Ascending aorta (tissue), 2 donors: Measurements from ENCODE around the gene BUB1. TPM values are rescaled to one million over a fixed set of nuclear protein-coding genes. Genes with fewer than 3 reads are reported as not detected.

Experiments used
- DNase-seq, 2 donors: peaks; one replicate each; pipeline ENCODE4 v3.0.0-alpha.2; 2019; ENCODE audit warnings: low spot score in 2 of 2
- H3K27ac ChIP-seq, 2 donors: fragments of 200-600 bp; sonication (generic); one replicate each; pipeline ENCODE4 v1.5.1; 2016 to 2017; ENCODE audit warnings: mild to moderate bottlenecking in 1 of 2
- H3K27me3 ChIP-seq: fragments of 200-600 bp; sonication (generic); one replicate; pipeline ENCODE4 v1.5.1; 2017
- H3K36me3 ChIP-seq, 2 donors: fragments of 200-600 bp; sonication (generic); one replicate each; pipeline ENCODE4 v1.5.1; 2016
- H3K4me1 ChIP-seq, 2 donors: fragments of 200-600 bp; sonication (generic); one replicate each; pipeline ENCODE4 v1.5.1; 2016 to 2017; ENCODE audit warnings: mild to moderate bottlenecking in 1 of 2
- H3K4me3 ChIP-seq, 2 donors: fragments of 200-600 bp; sonication (generic); one replicate each; pipeline ENCODE4 v1.5.1; 2016 to 2017; ENCODE audit warnings: mild to moderate bottlenecking in 1 of 2
- H3K9me3 ChIP-seq, 2 donors: fragments of 200-600 bp; sonication (generic); one replicate each; pipeline ENCODE4 v1.5.1; 2016
- intact Hi-C: fragments of 100-400 bp; cut with DNase I; formaldehyde crosslinking; loops from one replicate; pipeline ENCODE4 v1.15.1; 2023
- total RNA-seq: library from RNA; depleted of rRNA; stranded (reverse); fragments of >200 nt; gene quantifications from one replicate; pipeline ENCODE4 v1.1.0, GENCODE V29; 2016
- TF ChIP-seq, protein P1 (sequence below), 3 experiments: fragments of 200-600 bp in 2 of 3; fragments of 450-650 bp in 1 of 3; sonication (generic) in 2 of 3; IDR thresholded peaks; one replicate each; pipeline ENCODE4 v1.5.1; 2016 to 2019; ENCODE audit warnings: antibody characterized with exemption in 3 of 3, mild to moderate bottlenecking in 1 of 3, moderate library complexity in 1 of 3

The BUB1 gene
- not detected for total RNA-seq

DNA sequence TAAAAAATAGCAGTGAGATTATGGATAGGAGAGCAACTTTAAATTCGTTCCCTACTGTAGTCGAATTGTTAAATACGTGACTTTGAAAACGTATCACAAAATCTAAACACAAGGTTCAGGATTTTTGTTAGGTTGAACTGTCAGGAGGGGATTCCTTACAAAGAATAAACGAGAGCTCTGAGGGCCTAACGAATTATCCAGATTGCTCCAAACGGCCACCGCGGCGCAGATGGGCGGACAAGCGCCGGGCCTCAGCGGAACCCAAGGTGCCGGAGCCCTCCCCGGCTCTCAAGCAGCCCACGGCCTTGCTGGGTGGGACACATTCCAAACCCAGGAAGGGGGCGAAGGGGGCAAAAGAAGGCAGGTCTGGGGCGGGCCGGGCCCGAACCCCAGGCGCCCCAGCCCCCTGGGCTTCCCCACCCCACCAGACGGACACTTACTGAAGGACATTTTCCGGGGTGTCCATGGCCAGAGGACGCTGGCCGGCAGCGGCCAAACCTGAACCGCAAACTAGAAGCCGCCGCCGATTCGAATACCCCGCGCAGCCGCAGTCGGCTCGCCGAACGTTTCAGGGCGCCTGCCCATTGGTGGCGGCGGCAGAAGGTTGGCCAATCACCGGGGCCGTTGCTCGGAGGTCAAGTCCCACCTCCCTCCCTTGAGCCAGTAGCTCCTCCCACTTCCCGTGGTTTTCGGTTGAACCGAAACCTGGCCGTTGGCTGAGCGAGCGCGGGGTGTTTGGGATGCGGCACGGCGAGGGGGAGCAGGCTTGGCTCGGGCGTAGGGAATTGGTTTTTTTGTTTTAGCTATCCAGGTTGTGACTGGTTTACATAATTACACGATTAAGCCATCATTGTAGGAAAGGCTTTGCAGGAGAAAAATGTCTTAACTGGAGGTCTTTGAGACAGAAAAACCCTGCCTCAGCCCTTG is at the start of gene BUB1:
TSS of gene BUB1 (minus strand) at position 534 of the 927 bp plus-strand sequence. CDS start at position 466, 68 bp downstream.
- no peaks in the 10 kb centered on the region for H3K9me3 ChIP-seq
- TF ChIP-seq, protein P1, sequence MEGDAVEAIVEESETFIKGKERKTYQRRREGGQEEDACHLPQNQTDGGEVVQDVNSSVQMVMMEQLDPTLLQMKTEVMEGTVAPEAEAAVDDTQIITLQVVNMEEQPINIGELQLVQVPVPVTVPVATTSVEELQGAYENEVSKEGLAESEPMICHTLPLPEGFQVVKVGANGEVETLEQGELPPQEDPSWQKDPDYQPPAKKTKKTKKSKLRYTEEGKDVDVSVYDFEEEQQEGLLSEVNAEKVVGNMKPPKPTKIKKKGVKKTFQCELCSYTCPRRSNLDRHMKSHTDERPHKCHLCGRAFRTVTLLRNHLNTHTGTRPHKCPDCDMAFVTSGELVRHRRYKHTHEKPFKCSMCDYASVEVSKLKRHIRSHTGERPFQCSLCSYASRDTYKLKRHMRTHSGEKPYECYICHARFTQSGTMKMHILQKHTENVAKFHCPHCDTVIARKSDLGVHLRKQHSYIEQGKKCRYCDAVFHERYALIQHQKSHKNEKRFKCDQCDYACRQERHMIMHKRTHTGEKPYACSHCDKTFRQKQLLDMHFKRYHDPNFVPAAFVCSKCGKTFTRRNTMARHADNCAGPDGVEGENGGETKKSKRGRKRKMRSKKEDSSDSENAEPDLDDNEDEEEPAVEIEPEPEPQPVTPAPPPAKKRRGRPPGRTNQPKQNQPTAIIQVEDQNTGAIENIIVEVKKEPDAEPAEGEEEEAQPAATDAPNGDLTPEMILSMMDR (IDR thresholded peaks at IDR 0.05), result no peak
- no peaks in the 10 kb centered on the region for H3K27me3 ChIP-seq
- peak; percentile 88 to 98 for DNase-seq
- peak within 1 kb of the TSS; percentile 63 to 83 for H3K4me3 ChIP-seq
- intact Hi-C loops, result loop anchor here (2.0 to 5.0 kb wide), 2 partner anchors 40 to 77 kb away; no protein-coding TSS in a partner anchor
- H3K4me1 ChIP-seq, result peaks cover 0 to 6% of the 10 kb centered on the region in 2 donors
- no peaks in the 10 kb centered on the region for H3K36me3 ChIP-seq
- H3K27ac ChIP-seq, result peak within 1 kb of the TSS; percentile 79 to 92

DNA sequence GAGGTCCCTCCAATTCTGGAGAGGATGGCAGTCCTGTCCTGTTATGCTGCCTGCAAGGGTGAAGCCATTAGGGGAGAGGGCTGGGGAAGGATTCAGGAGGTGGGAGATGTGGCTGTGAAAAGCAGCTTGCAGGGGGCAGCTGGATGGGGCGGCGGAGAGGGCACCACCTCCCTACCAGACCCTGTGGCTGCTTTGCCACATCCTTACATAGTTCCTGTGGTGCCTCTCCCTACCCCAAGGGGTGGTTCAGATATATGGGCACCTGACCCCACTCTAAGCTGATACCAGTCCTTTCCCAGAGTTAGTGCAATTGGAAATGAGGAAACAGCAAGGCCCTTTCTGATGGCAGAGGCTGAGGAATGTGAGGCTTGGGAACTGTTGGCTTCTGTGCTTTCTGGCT is 48.4 kb upstream of the BUB1 start:
- DNase-seq, result no peak
- Histone ChIP-seq H3K4me1 (no peaks in the 10 kb centered on the region), H3K27ac (no peak overlapping the region), H3K9me3 (no peaks in the 10 kb centered on the region), H3K27me3 (no peaks in the 10 kb centered on the region), H3K36me3 (no peaks in the 10 kb centered on the region), H3K4me3 (no peak overlapping the region)
- TF ChIP-seq, protein P1 (IDR thresholded peaks at IDR 0.05), result no peak
- intact Hi-C loops, result no loop called here

DNA sequence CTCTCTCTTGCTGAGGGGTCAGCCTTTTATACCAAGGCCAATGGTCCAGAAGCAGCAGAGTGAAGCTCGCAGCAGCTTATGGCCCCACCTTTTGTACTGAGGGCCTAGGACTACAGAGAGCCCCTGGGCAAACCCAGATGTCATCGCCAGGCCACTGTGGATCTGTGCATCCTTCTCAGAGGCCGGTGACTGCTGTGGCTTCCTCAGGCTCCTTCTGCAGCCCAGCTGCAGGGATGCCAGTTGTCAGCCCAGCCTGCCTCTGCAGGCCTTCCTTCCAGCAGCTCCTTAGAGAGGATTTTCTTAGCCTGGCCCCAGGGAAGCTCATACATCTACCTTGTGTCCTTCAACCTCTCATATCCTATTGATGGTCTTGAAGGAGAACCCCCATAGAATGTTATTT is 48.0 kb upstream of the BUB1 start:
- peak in 1 of 2 donors; percentile 56 for DNase-seq
- no peak overlapping the region for H3K27ac ChIP-seq
- TF ChIP-seq, protein P1 (IDR thresholded peaks at IDR 0.05), result no peak
- H3K27me3 ChIP-seq, result no peaks in the 10 kb centered on the region
- intact Hi-C loops, result no loop called here
- H3K4me1 ChIP-seq, result no peaks in the 10 kb centered on the region
- H3K4me3 ChIP-seq, result no peak overlapping the region
- H3K36me3 ChIP-seq, result no peaks in the 10 kb centered on the region
- H3K9me3 ChIP-seq, result no peaks in the 10 kb centered on the region

DNA sequence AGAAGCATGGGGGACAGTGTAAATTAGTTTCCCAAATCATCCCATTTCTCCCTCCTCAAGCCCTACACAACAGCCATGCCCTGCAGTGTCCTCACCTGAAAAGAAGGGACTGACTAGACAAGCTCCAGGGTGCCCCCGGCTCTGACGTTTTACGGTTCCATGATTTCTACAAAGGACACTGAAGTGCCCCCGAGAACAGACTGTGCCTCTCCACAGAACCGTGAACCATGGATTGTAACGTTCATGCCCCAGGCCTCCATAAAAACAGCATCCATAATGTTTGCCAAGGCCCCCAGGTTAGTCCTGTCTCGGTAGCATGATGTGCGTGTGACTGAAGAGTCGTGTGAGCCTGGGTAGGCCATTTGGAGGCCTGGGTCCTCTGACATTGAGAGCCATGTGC is 47.5 kb upstream of the BUB1 start:
- Histone ChIP-seq H3K4me3 (no peak overlapping the region), H3K27me3 (no peaks in the 10 kb centered on the region), H3K9me3 (no peaks in the 10 kb centered on the region), H3K36me3 (no peaks in the 10 kb centered on the region), H3K27ac (no peak overlapping the region), H3K4me1 (no peaks in the 10 kb centered on the region)
- intact Hi-C loops, result no loop called here
- DNase-seq, result peak in 1 of 2 donors; percentile 57
- TF ChIP-seq, protein P1 (IDR thresholded peaks at IDR 0.05), result no peak

DNA sequence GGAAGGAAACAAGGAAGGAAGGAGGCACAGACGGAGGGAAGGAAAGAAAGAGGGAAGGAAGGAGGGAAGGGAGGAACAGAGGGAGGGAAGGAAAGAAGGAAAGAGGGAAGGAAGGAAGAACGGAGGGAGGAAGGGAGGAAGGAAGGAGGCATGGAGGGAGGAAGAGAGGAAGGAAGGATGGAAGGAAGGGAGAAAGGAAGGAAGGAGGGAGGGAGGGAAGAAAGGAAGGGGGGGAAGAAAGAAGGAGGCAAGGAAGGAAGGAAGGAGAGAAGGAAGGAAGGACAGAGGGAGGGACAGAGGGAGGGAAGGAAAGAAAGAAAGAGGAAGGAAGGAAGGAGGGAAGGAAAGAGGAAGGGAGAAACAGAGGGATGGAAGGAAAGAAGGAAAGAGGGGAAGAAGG is 47.0 kb upstream of the BUB1 start:
- H3K27me3 ChIP-seq, result no peaks in the 10 kb centered on the region
- TF ChIP-seq, protein P1 (IDR thresholded peaks at IDR 0.05), result no peak
- intact Hi-C loops, result no loop called here
- H3K4me3 ChIP-seq, result no peak overlapping the region
- no peak for DNase-seq
- no peaks in the 10 kb centered on the region for H3K4me1 ChIP-seq
- no peak overlapping the region for H3K27ac ChIP-seq
- H3K36me3 ChIP-seq, result no peaks in the 10 kb centered on the region
- H3K9me3 ChIP-seq, result no peaks in the 10 kb centered on the region
